K562 (cell line): ENCODE results near the gene WIPF2. TPM values are rescaled to one million over a fixed set of nuclear protein-coding genes. Genes with fewer than 3 reads are reported as not detected.

Experiments
- CEBPB ChIP-seq: fragments of 450-650 bp; IDR thresholded peaks from 2 replicates; pipeline ENCODE4 v1.6.1; 2016; ENCODE audit warnings: missing genetic modification characterization, missing compliant biosample characterization
- ELF2 ChIP-seq: fragments of 250-450 bp; sonication (Bioruptor Pico); IDR thresholded peaks from 2 replicates; pipeline ENCODE4 v1.5.0; 2021; ENCODE audit warnings: mild to moderate bottlenecking
- EP400 ChIP-seq: fragments of 450-650 bp; IDR thresholded peaks from 2 replicates; pipeline ENCODE4 v1.6.1; 2017; ENCODE audit warnings: antibody characterized with exemption, mild to moderate bottlenecking, moderate library complexity
- GATAD2B ChIP-seq: fragments of 450-650 bp; IDR thresholded peaks from 2 replicates; pipeline ENCODE4 v1.6.1; 2017; ENCODE audit warnings: mild to moderate bottlenecking, borderline replicate concordance
- JUND ChIP-seq, 2 experiments: IDR thresholded peaks; 2 replicates in 1 of 2; 3 replicates in 1 of 2; pipeline ENCODE4 v1.6.1; 2011; ENCODE audit warnings: borderline replicate concordance in 2 of 2, low read depth in 2 of 2, low read length in 2 of 2, improper control_type of control experiment in 1 of 2, missing biosample characterization in 1 of 2, missing genetic modification characterization in 1 of 2, missing genetic modification reagents in 1 of 2
- KDM2B ChIP-seq: fragments of 250-450 bp; sonication (Bioruptor Pico); IDR thresholded peaks from 2 replicates; pipeline ENCODE4 v1.8.0; 2021; ENCODE audit warnings: mild to moderate bottlenecking, moderate library complexity
- MYBL2 ChIP-seq, 2 experiments: fragments of 450-650 bp in 1 of 2; sonication (generic) in 1 of 2; formaldehyde crosslinking in 1 of 2; IDR thresholded peaks; 2 replicates each; pipeline versions ENCODE4 v1.6.1 to v1.8.1; 2017 to 2022; ENCODE audit warnings: borderline replicate concordance in 1 of 2, inconsistent platforms in 1 of 2, low read depth in 1 of 2, mild to moderate bottlenecking in 1 of 2, missing genetic modification reagents in 1 of 2, moderate library complexity in 1 of 2
- POLR2G ChIP-seq: fragments of 200-400 bp; formaldehyde crosslinking; IDR thresholded peaks from 2 replicates; pipeline ENCODE4 v1.6.1; 2017; ENCODE audit warnings: low read depth, mild to moderate bottlenecking, antibody characterized with exemption, low read length, moderate library complexity
- RBFOX2 ChIP-seq: fragments of 200-400 bp; formaldehyde crosslinking; IDR thresholded peaks from 2 replicates; pipeline ENCODE4 v1.6.1; 2017; ENCODE audit warnings: low read depth, mild to moderate bottlenecking, low read length, moderate library complexity
- SMARCB1 ChIP-seq: IDR thresholded peaks from 2 replicates; pipeline ENCODE4 v1.6.1; 2011; ENCODE audit warnings: improper control_type of control experiment, low read depth; ENCODE audit not compliant: insufficient read length
- TAF15 ChIP-seq: fragments of 200-400 bp; formaldehyde crosslinking; IDR thresholded peaks from 2 replicates; pipeline ENCODE4 v1.6.1; 2017; ENCODE audit warnings: mild to moderate bottlenecking, low read depth, low read length, moderate library complexity
- XRCC5 ChIP-seq: fragments of 200-400 bp; formaldehyde crosslinking; IDR thresholded peaks from 2 replicates; pipeline ENCODE4 v1.6.1; 2017; ENCODE audit warnings: low read depth, mild to moderate bottlenecking, low read length
- polyA plus RNA-seq, 8 experiments: library from polyadenylated mRNA; depleted of rRNA in 4 of 8; stranded (reverse) in 5 of 8; unstranded in 3 of 8; fragments of >200 nt; fragmentation: Nextera tagmentation in 2 of 8; fragmentation: Illumina TruSeq in 1 of 8; extraction: Ambion mirVana in 2 of 8; extraction: Trizol in 1 of 8; gene quantifications; 2 replicates each; pipeline versions ENCODE4 v1.2.1 to v1.2.3, GENCODE V29; 2011 to 2014; ENCODE audit warnings: inconsistent platforms in 1 of 8, missing spikeins in 1 of 8
- total RNA-seq, 7 experiments: library from RNA; depleted of rRNA in 6 of 7; stranded (reverse); fragments of >200 nt in 6 of 7; fragmentation: Illumina TruSeq in 2 of 7; extraction: Trizol in 2 of 7; gene quantifications; 2 replicates each; pipeline versions ENCODE4 v1.2.1 to v1.2.3, GENCODE V29; 2011 to 2021; ENCODE audit warnings: low replicate concordance in 1 of 7
- TF ChIP-seq, protein P1 (sequence below), 2 experiments: fragments of 450-650 bp; IDR thresholded peaks; 2 replicates each; pipeline ENCODE4 v1.6.1; 2016
- TF ChIP-seq, protein P2 (sequence below): fragments of 450-650 bp; IDR thresholded peaks from 2 replicates; pipeline ENCODE4 v1.7.0; 2016; ENCODE audit warnings: borderline replicate concordance
- TF ChIP-seq, protein P3 (sequence below): fragments of 250-450 bp; sonication (Bioruptor Pico); IDR thresholded peaks from 2 replicates; pipeline ENCODE4 v1.4.0; 2020
- TF ChIP-seq, protein P4 (sequence below): fragments of 450-650 bp; IDR thresholded peaks from 2 replicates; pipeline ENCODE4 v1.6.1; 2018; ENCODE audit not compliant: partially characterized antibody

The WIPF2 gene
- total and polyA plus RNA-seq, 9 of the 15 experiments (the other 6 are each of a cell fraction or from before 2014, with no cell fraction given): 3.6 to 15.0 (median 5.3) TPM

DNA sequence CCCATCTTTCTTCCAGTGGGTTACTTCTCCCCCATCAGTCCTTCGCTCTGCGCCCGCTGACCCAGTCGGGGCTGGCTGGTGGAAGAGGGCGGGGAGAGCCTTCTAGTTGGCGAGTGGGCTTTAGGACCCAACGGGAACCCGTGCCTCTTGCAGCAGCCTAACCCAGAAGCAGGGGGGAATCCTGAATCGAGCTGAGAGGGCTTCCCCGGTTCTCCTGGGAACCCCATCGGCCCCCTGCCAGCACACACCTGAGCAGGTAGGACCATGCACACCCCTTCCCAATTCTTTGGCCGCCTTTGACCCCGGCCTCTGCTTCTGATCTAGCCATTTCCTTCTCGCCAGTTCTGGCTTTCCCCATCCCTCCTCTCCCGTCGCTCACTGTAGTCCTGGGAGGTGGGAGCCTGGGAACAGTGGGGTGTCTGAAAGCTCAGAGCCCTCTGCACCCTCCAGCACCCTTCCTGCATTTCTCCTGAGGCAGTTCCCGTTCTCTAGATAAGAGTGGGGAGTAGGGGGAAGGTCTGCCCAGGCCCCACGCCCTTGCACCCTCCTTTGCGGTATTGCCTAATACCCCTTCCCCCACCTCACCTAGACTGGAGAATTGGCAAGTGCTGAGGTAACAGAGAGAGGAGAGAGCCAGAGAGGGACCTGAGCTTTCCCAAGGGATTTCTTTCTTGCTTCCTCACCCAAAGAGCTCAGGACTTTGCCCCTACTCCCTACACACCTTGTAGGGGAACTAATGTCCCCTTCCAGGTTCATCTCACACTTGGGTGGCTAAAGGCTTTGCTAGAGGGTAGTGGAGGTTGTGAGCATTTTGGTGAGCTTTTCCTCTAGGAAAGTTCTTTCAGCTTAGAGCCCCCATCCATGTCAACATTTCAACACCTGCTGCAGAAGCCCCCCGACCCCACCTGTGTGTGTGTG, 90.2 kb downstream of the WIPF2 start, which contains the start of gene RARA (continued):
- TF ChIP-seq, protein P1, sequence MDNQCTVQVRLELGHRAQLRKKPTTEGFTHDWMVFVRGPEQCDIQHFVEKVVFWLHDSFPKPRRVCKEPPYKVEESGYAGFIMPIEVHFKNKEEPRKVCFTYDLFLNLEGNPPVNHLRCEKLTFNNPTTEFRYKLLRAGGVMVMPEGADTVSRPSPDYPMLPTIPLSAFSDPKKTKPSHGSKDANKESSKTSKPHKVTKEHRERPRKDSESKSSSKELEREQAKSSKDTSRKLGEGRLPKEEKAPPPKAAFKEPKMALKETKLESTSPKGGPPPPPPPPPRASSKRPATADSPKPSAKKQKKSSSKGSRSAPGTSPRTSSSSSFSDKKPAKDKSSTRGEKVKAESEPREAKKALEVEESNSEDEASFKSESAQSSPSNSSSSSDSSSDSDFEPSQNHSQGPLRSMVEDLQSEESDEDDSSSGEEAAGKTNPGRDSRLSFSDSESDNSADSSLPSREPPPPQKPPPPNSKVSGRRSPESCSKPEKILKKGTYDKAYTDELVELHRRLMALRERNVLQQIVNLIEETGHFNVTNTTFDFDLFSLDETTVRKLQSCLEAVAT (IDR thresholded peaks at IDR 0.05): 0 out of 4 replicates have a peak, but pooled peaks of 1 of the 2 experiments have one; percentile 39
- no peak for TF ChIP-seq KDM2B (CRISPR knock-in tag)
- 0 out of 2 replicates have a peak, but pooled peaks have one; percentile 23 for TF ChIP-seq RBFOX2
- no peak for TF ChIP-seq MYBL2 (IDR thresholded peaks at IDR 0.05; ENCODE audit: low read depth)
- TF ChIP-seq MYBL2 (CRISPR knock-in tag; IDR thresholded peaks at IDR 0.05; ENCODE audit: borderline replicate concordance): no peak
- peak; percentile 90 for TF ChIP-seq XRCC5
- no peak for TF ChIP-seq GATAD2B
- 0 out of 2 replicates have a peak, but pooled peaks have one; percentile 70 for TF ChIP-seq ELF2 (CRISPR knock-in tag)
- no peak for TF ChIP-seq TAF15
- TF ChIP-seq JUND (IDR thresholded peaks at IDR 0.05; ENCODE audit: borderline replicate concordance, low read depth, low read length): peak; percentile 33; the same call in 1 of the 2 replicates
- TF ChIP-seq JUND (tag; IDR thresholded peaks at IDR 0.05; ENCODE audit: borderline replicate concordance, low read depth, low read length): no peak; the same call in 2 of the 3 replicates
- peak; percentile 43 for TF ChIP-seq SMARCB1
- TF ChIP-seq, protein P2, sequence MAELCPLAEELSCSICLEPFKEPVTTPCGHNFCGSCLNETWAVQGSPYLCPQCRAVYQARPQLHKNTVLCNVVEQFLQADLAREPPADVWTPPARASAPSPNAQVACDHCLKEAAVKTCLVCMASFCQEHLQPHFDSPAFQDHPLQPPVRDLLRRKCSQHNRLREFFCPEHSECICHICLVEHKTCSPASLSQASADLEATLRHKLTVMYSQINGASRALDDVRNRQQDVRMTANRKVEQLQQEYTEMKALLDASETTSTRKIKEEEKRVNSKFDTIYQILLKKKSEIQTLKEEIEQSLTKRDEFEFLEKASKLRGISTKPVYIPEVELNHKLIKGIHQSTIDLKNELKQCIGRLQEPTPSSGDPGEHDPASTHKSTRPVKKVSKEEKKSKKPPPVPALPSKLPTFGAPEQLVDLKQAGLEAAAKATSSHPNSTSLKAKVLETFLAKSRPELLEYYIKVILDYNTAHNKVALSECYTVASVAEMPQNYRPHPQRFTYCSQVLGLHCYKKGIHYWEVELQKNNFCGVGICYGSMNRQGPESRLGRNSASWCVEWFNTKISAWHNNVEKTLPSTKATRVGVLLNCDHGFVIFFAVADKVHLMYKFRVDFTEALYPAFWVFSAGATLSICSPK: no peak
- TF ChIP-seq EP400: no peak
- TF ChIP-seq, protein P3, sequence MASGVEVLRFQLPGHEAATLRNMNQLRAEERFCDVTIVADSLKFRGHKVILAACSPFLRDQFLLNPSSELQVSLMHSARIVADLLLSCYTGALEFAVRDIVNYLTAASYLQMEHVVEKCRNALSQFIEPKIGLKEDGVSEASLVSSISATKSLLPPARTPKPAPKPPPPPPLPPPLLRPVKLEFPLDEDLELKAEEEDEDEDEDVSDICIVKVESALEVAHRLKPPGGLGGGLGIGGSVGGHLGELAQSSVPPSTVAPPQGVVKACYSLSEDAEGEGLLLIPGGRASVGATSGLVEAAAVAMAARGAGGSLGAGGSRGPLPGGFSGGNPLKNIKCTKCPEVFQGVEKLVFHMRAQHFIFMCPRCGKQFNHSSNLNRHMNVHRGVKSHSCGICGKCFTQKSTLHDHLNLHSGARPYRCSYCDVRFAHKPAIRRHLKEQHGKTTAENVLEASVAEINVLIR: no peak
- TF ChIP-seq POLR2G: peak; percentile 46; the same call in 1 of the 2 replicates
- peak; percentile 96 for TF ChIP-seq CEBPB (tag)
- TF ChIP-seq, protein P4, sequence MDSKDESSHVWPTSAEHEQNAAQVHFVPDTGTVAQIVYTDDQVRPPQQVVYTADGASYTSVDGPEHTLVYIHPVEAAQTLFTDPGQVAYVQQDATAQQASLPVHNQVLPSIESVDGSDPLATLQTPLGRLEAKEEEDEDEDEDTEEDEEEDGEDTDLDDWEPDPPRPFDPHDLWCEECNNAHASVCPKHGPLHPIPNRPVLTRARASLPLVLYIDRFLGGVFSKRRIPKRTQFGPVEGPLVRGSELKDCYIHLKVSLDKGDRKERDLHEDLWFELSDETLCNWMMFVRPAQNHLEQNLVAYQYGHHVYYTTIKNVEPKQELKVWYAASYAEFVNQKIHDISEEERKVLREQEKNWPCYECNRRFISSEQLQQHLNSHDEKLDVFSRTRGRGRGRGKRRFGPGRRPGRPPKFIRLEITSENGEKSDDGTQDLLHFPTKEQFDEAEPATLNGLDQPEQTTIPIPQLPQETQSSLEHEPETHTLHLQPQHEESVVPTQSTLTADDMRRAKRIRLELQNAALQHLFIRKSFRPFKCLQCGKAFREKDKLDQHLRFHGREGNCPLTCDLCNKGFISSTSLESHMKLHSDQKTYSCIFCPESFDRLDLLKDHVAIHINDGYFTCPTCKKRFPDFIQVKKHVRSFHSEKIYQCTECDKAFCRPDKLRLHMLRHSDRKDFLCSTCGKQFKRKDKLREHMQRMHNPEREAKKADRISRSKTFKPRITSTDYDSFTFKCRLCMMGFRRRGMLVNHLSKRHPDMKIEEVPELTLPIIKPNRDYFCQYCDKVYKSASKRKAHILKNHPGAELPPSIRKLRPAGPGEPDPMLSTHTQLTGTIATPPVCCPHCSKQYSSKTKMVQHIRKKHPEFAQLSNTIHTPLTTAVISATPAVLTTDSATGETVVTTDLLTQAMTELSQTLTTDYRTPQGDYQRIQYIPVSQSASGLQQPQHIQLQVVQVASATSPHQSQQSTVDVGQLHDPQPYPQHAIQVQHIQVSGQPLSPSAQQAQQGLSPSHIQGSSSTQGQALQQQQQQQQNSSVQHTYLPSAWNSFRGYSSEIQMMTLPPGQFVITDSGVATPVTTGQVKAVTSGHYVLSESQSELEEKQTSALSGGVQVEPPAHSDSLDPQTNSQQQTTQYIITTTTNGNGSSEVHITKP: peak; percentile 81
